ENCODE results near the gene HSD3B1. TPM values are rescaled to one million over a fixed set of nuclear protein-coding genes. Genes with fewer than 3 reads are reported as not detected.
"Not testable (repeated sequence)": the region's sequence is repeated elsewhere in the genome, so short reads cannot be mapped to it uniquely, and the experiment has no call there.

The HSD3B1 gene
- total and polyA plus RNA-seq, 9 donors, result 0.06 to 69.2 TPM; not detected in 7

- no peak for TF ChIP-seq POLR2A (IDR thresholded peaks at IDR 0.05)
- no peak for TF ChIP-seq CTCF (IDR thresholded peaks at IDR 0.05)
- TF ChIP-seq EP300 (IDR thresholded peaks at IDR 0.05), result no peak
- Histone ChIP-seq H3K9me3 (no peaks in the 10 kb centered on the region), H3K4me3 (no peak overlapping the region), H3K4me1 (ENCODE audit: insufficient read depth) (peaks cover 3% of the 10 kb centered on the region), H3K27me3 (no peaks in the 10 kb centered on the region), H3K27ac (no peak overlapping the region), H3K36me3 (no peaks in the 10 kb centered on the region)
- no peak for DNase-seq
- intact Hi-C loops (cut with DNase I), result no loop called here
- 97 to 100% (median 100%) methylated on average over 1 of the region's 1 CpG for WGBS, 3 donors
These were observed 40.3 kb downstream of the HSD3B1 start for GRCh38 chr1:119547306-119547705.

- peaks cover 1% of the 10 kb centered on the region for H3K4me1 ChIP-seq (ENCODE audit: insufficient read depth)
- H3K27me3 ChIP-seq, result no peaks in the 10 kb centered on the region
- H3K36me3 ChIP-seq, result no peaks in the 10 kb centered on the region
- no peak for DNase-seq
- WGBS, 3 donors, result 93 to 97% (median 96%) methylated on average over 7 of the region's 7 CpGs
- intact Hi-C loops (cut with DNase I), result no loop called here
- H3K27ac ChIP-seq, result no peak overlapping the region
- TF ChIP-seq POLR2A (IDR thresholded peaks at IDR 0.05) (no peak), CTCF (IDR thresholded peaks at IDR 0.05) (no peak), EP300 (IDR thresholded peaks at IDR 0.05) (no peak)
- no peak overlapping the region for H3K4me3 ChIP-seq
- H3K9me3 ChIP-seq, result no peaks in the 10 kb centered on the region
These were observed 40.8 kb downstream of the HSD3B1 start for GRCh38 chr1:119547805-119548204.

- no peaks in the 10 kb centered on the region for H3K9me3 ChIP-seq
- 49 to 66% (median 63%) methylated on average over 4 of the region's 4 CpGs for WGBS, 3 donors
- H3K27me3 ChIP-seq, result no peaks in the 10 kb centered on the region
- no peak overlapping the region for H3K4me3 ChIP-seq
- intact Hi-C loops (cut with DNase I), result no loop called here
- no peak overlapping the region for H3K27ac ChIP-seq
- H3K36me3 ChIP-seq, result no peaks in the 10 kb centered on the region
- peaks cover 15% of the 10 kb centered on the region for H3K4me1 ChIP-seq (ENCODE audit: insufficient read depth)
- DNase-seq, result peak; percentile 36 to 54 (median 47)
- TF ChIP-seq CTCF (IDR thresholded peaks at IDR 0.05), result peak in 1 of 3 donors; percentile 15
- TF ChIP-seq EP300 (IDR thresholded peaks at IDR 0.05), result no peak
- no peak for TF ChIP-seq POLR2A (IDR thresholded peaks at IDR 0.05)
These were observed 42.7 kb downstream of the HSD3B1 start for GRCh38 chr1:119549719-119550132.

- Histone ChIP-seq H3K27me3 (no peaks in the 10 kb centered on the region), H3K4me1 (ENCODE audit: insufficient read depth) (peaks cover 15% of the 10 kb centered on the region), H3K36me3 (no peaks in the 10 kb centered on the region), H3K9me3 (no peaks in the 10 kb centered on the region), H3K4me3 (no peak overlapping the region), H3K27ac (no peak overlapping the region)
- TF ChIP-seq POLR2A (IDR thresholded peaks at IDR 0.05), result no peak
- no peak for TF ChIP-seq CTCF (IDR thresholded peaks at IDR 0.05)
- TF ChIP-seq EP300 (IDR thresholded peaks at IDR 0.05), result no peak
- DNase-seq, result no peak
- 75 to 82% (median 76%) methylated on average over 2 of the region's 2 CpGs for WGBS, 3 donors
- intact Hi-C loops (cut with DNase I), result no loop called here
These were observed 43.4 kb downstream of the HSD3B1 start for GRCh38 chr1:119550381-119550780.

GRCh38 chr1:119551218-119551617, 44.2 kb downstream of the HSD3B1 start:
- intact Hi-C loops (cut with DNase I), result no loop called here
- no peaks in the 10 kb centered on the region for H3K9me3 ChIP-seq
- no peak overlapping the region for H3K27ac ChIP-seq
- no peak for DNase-seq
- peaks cover 15% of the 10 kb centered on the region for H3K4me1 ChIP-seq (ENCODE audit: insufficient read depth)
- H3K4me3 ChIP-seq, result no peak overlapping the region
- TF ChIP-seq POLR2A (IDR thresholded peaks at IDR 0.05) (no peak), EP300 (IDR thresholded peaks at IDR 0.05) (no peak), CTCF (IDR thresholded peaks at IDR 0.05) (no peak)
- H3K27me3 ChIP-seq, result no peaks in the 10 kb centered on the region
- no peaks in the 10 kb centered on the region for H3K36me3 ChIP-seq

GRCh38 chr1:119552656-119553055, 45.6 kb downstream of the HSD3B1 start:
- H3K4me1 ChIP-seq (ENCODE audit: insufficient read depth), result peaks cover 15% of the 10 kb centered on the region
- DNase-seq; intact Hi-C loops (cut with DNase I); H3K4me3 ChIP-seq; H3K27ac ChIP-seq; H3K27me3 ChIP-seq; H3K9me3 ChIP-seq; H3K36me3 ChIP-seq: not testable (repeated sequence)
- 86 to 100% (median 94%) methylated on average over 1 of the region's 1 CpG for WGBS, 3 donors
